Astrocyte of the spinal cord (primary cell): ENCODE results near the gene PRRG3.
A peak's percentile ranks its signal among the peaks of the same experiment; 100 is the strongest.

ENCODE experiments used
- DNase-seq: peaks from one replicate; pipeline ENCODE4 v3.0.0; 2011; ENCODE audit warnings: low read depth, low spot score
- H3K4me3 ChIP-seq: 2 replicates; pipeline ENCODE4 v1.5.1; 2011; ENCODE audit warnings: low read depth, mild to moderate bottlenecking, low read length, moderate library complexity
- CTCF ChIP-seq: IDR thresholded peaks from 2 replicates; pipeline ENCODE4 v1.5.1; 2012; ENCODE audit warnings: low read depth, mild to moderate bottlenecking, low read length, inconsistent platforms
- in situ Hi-C: cut with HindIII; loops from 2 replicates; pipeline ENCODE4 v1.10.0; 2017; ENCODE audit warnings: low sequenced_read_pairs

PRRG3 gene

DNA sequence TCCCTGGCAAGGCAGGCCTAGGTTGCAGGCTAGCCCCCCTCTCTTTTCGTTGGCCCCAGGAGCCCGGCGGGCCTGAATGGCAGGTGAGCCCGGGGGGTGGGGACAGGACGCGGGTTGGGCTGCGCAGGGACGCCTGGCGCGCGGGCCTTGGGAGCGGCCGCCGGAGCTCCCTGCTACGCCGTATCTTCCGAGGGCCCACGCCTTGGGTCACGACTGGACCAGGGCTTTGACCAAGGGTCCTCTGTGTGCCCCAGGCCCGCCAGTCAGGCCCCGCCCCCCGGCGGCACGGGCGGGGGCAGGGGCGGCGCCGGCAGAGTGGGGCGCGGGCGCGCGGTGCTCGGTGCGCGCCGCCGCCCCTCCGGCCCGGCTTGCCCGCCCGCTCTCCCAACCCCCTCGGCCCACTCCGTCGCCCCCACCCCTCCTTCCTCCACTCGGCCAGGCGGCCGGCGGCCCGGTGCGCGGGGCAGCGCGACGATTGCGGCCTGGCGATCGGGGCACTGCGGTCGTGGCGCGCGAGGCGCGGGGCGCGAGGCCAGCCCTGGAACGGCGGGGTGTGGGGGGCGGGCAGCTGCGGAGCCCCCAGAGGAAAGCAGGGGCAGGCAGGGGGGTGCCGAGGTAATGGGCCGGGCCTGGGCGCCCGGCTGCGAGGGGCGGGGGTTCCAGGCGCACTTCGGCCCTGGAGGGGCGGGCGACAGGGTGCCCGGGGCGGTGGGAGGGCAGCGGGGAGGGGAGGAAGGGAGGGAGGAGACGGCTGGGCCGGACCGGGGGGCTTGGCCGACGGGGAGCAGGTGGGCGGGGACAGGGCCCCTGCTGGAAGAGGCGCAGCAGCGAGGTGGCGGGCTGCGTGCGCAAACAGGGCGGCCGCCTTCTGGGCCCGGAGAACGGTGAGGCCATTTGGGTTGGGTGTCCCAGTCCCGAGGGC, at the start of gene PRRG3:
Gene PRRG3, plus strand, starts transcription at position 798 of the 922 bp plus-strand sequence. CDS start 3,357 bp downstream, outside the sequence.
- no peak for DNase-seq

GRCh38 chrX:151675121-151675746, 20.0 kb upstream of the PRRG3 start:
- no peak for DNase-seq
- in situ Hi-C loops = no loop called here
- H3K4me3 ChIP-seq = no peak overlapping the region
- TF ChIP-seq CTCF = no peak

More for the DNA sequence above, at the start of gene PRRG3:
- no peak within 1 kb of the TSS for H3K4me3 ChIP-seq
- TF ChIP-seq CTCF = no peak
- in situ Hi-C loops = no loop called here

DNA sequence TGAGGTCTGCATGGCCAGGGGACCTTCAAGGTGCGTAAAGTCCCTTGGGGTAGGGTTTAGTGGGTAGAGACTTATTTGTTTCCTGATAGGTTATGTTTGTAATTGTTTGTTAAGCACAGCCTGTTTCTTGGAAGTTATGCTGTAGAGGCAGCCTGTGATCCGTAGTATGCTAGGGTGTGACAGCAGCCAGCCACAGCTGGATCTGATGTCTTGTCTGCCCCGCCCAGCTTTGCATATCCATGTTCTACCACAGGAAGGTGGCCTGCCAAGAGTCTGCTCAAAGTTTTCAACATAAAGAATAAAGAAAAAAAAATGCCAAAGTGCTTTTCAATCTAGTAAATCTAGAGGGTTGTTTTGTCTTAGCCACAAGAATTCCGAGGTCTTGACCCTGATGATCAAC, 19.1 kb upstream of the PRRG3 start:
- DNase-seq = no peak
- TF ChIP-seq CTCF = no peak
- in situ Hi-C loops = no loop called here
- H3K4me3 ChIP-seq = no peak overlapping the region

- in situ Hi-C loops = no loop called here
- no peak overlapping the region for H3K4me3 ChIP-seq
- no peak for DNase-seq
- TF ChIP-seq CTCF = no peak
Observed at GRCh38 chrX:151679798-151680402, 15.4 kb upstream of the PRRG3 start.

- peak; percentile 46 for TF ChIP-seq CTCF
- peak; percentile 3 for DNase-seq
Observed at GRCh38 chrX:151680805-151681204, 14.5 kb upstream of the PRRG3 start.

GRCh38 chrX:151687635-151688034, 7.6 kb upstream of the PRRG3 start:
- TF ChIP-seq CTCF = no peak
- in situ Hi-C loops = no loop called here
- no peak overlapping the region for H3K4me3 ChIP-seq
- no peak for DNase-seq

More at GRCh38 chrX:151680805-151681204, 14.5 kb upstream of the PRRG3 start:
- H3K4me3 ChIP-seq = no peak overlapping the region
- in situ Hi-C loops = no loop called here
